PC-9 (cell line): Measurements from ENCODE around the gene HSPE1.

ENCODE experiments used
- CTCF ChIP-seq: fragments of 200-600 bp; sonication (generic); conservative IDR thresholded peaks from 2 replicates; pipeline ENCODE4 v1.6.1; 2017; ENCODE audit warnings: mixed run types, antibody characterized with exemption, mild to moderate bottlenecking, moderate library complexity
- EZH2 ChIP-seq: fragments of 200-600 bp; sonication (generic); IDR thresholded peaks from 2 replicates; pipeline ENCODE4 v1.8.0; 2017; ENCODE audit warnings: antibody characterized with exemption, low read depth

DNA sequence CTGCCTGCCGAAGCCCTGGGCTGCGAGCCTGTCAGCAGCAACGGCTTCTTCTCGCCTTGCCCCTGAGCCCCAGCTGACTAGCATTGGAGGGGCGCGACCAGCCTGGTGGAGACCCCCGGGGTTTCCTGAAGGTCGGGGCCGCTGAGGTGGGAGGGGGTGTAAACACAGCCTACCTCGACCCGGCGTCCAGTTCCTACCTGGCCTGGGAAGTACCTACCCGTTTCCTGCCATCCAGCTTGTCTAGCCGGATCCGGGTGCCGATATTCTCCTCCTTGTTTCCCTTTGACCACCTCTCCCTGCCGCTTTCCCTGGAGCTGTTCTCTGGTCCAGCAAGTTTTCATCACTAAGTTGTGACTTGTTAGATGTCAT lies 16.2 kb downstream of the HSPE1 start:
- TF ChIP-seq EZH2, result no peak
- TF ChIP-seq CTCF, result no peak
